C4-2B (cell line): ENCODE data around the gene ECI2.

Source experiments
- CTCF ChIP-seq: fragments of 450-650 bp; conservative IDR thresholded peaks from 2 replicates; pipeline ENCODE4 v1.5.1; 2017; ENCODE audit warnings: mild to moderate bottlenecking
- ZFX ChIP-seq: fragments of 450-650 bp; IDR thresholded peaks from 2 replicates; pipeline ENCODE4 v1.6.1; 2017

GRCh38 chr6:4145083-4145482 is 9.7 kb upstream of the ECI2 start:
- no peak for TF ChIP-seq CTCF
- TF ChIP-seq ZFX, result no peak
